Ovary (tissue), 3 donors: Measurements from ENCODE around the gene THSD4.

Experiments
- CTCF ChIP-seq, 3 donors: fragments of 450-650 bp in 2 of 3; fragments of 200-600 bp in 1 of 3; IDR thresholded peaks; one replicate each; pipeline versions ENCODE4 v1.5.1 to v1.8.0; 2016 to 2022; ENCODE audit warnings: antibody characterized with exemption in 3 of 3, mild to moderate bottlenecking in 1 of 3
- EP300 ChIP-seq: sonication (generic); formaldehyde crosslinking; IDR thresholded peaks from one replicate; pipeline ENCODE4 v1.6.1; 2017; ENCODE audit warnings: antibody characterized with exemption
- donor health status: DM: no; HTN: no; CAD: no.

- TF ChIP-seq EP300 (no peak), CTCF (IDR thresholded peaks at IDR 0.05) (no peak)
These were observed 564.6 kb downstream of the THSD4 start for GRCh38 chr15:71679793-71680353.
